HG02678 (cell line): Measurements from ENCODE around the gene TNFRSF1A.
"Not testable (repeated sequence)": the region's sequence is repeated elsewhere in the genome, so short reads cannot be mapped to it uniquely, and the experiment has no call there.

Experiments used
- ATAC-seq: cut with Tn5 transposase; IDR thresholded peaks from one replicate; pipeline ENCODE4 v1.9.1; 2021; ENCODE audit warnings: mild to moderate bottlenecking, moderate library complexity; ENCODE audit not compliant: unreplicated experiment

The TNFRSF1A gene

GRCh38 chr12:6310771-6311610, 30.9 kb downstream of the TNFRSF1A start:
- no peak for ATAC-seq

GRCh38 chr12:6307529-6307928, 34.3 kb downstream of the TNFRSF1A start:
- no peak for ATAC-seq

- no peak for ATAC-seq
Observed at GRCh38 chr12:6306599-6307220, 35.2 kb downstream of the TNFRSF1A start.

GRCh38 chr12:6306151-6306550, 35.7 kb downstream of the TNFRSF1A start:
- no peak for ATAC-seq

- ATAC-seq, result no peak
Observed at GRCh38 chr12:6303071-6303470, 38.8 kb downstream of the TNFRSF1A start.

- ATAC-seq, result no peak
Observed at GRCh38 chr12:6302621-6303020, 39.3 kb downstream of the TNFRSF1A start.

- ATAC-seq, result no peak
Observed at GRCh38 chr12:6301721-6302120, 40.2 kb downstream of the TNFRSF1A start.

GRCh38 chr12:6297170-6297569, 44.7 kb downstream of the TNFRSF1A start:
- ATAC-seq, result no peak

GRCh38 chr12:6295094-6295811, 46.6 kb downstream of the TNFRSF1A start:
- no peak for ATAC-seq

- no peak for ATAC-seq
Observed at GRCh38 chr12:6294156-6295093, 47.5 kb downstream of the TNFRSF1A start.

GRCh38 chr12:6292606-6293005, 49.3 kb downstream of the TNFRSF1A start:
- ATAC-seq, result no peak

- not testable (repeated sequence) for ATAC-seq
Observed at GRCh38 chr12:6289906-6290305, 52.0 kb downstream of the TNFRSF1A start.

- not testable (repeated sequence) for ATAC-seq
Observed at GRCh38 chr12:6289081-6289480, 52.8 kb downstream of the TNFRSF1A start.

- no peak for ATAC-seq
Observed at GRCh38 chr12:6288235-6288634, 53.6 kb downstream of the TNFRSF1A start.

GRCh38 chr12:6285532-6286306, 56.2 kb downstream of the TNFRSF1A start:
- ATAC-seq, result no peak

GRCh38 chr12:6285063-6285477, 56.8 kb downstream of the TNFRSF1A start:
- ATAC-seq, result peak; percentile 68

GRCh38 chr12:6284273-6284672, 57.6 kb downstream of the TNFRSF1A start:
- no peak for ATAC-seq

- ATAC-seq, result no peak
Observed at GRCh38 chr12:6282453-6282840, 59.4 kb downstream of the TNFRSF1A start.

- no peak for ATAC-seq
Observed at GRCh38 chr12:6281081-6281809, 60.6 kb downstream of the TNFRSF1A start.
